H1 (cell line): ENCODE measurements around the gene GARS1. TPM values are rescaled to one million over a fixed set of nuclear protein-coding genes. Genes with fewer than 3 reads are reported as not detected.

Experiments used
- CTCF ChIA-PET: fragments of 300-600 bp; sonication (Branson Sonifier 250); formaldehyde crosslinking; loops from one replicate; lab custom pipeline; 2021; ENCODE audit not compliant: partially characterized antibody; lab: Charles Lee
- POLR2A ChIA-PET: fragments of 300-600 bp; sonication (Branson Sonifier 250); formaldehyde crosslinking; loops from one replicate; lab custom pipeline; 2021; ENCODE audit warnings: inconsistent platforms; ENCODE audit not compliant: partially characterized antibody; lab: Charles Lee
- DNase-seq, 2 experiments: peaks; one replicate each; pipeline versions ENCODE4 v3.0.0 to v3.0.0-alpha.2; 2010 to 2022; ENCODE audit warnings: low spot score in 2 of 2, low read depth in 1 of 2, mixed read lengths in 1 of 2
- FAIRE-seq: peaks from 2 replicates; lab custom pipeline; 2011; peaks lifted over from hg19 to GRCh38; lab: Jason Lieb, UNC
- H2AFZ ChIP-seq: 2 replicates; pipeline ENCODE4 v1.8.1; 2012; ENCODE audit warnings: low read length, inconsistent platforms
- H2AK5ac ChIP-seq: 2 replicates; pipeline ENCODE4 v1.6.1; 2013; ENCODE audit warnings: low read depth, low read length
- H2BK120ac ChIP-seq: replicated peaks from 2 replicates; pipeline ENCODE3; 2013; ENCODE audit warnings: low read depth, low read length, inconsistent platforms
- H2BK12ac ChIP-seq: 2 replicates; pipeline ENCODE4 v1.6.1; 2013; ENCODE audit warnings: low read depth, low read length
- H2BK15ac ChIP-seq: 2 replicates; pipeline ENCODE4 v1.6.1; 2013; ENCODE audit warnings: low read length
- H2BK20ac ChIP-seq: 2 replicates; pipeline ENCODE4 v1.6.1; 2013; ENCODE audit warnings: low read length
- H2BK5ac ChIP-seq: 2 replicates; pipeline ENCODE4 v1.6.1; 2013; ENCODE audit warnings: low read depth, low read length
- H3K14ac ChIP-seq: 2 replicates; pipeline ENCODE4 v1.6.1; 2013; ENCODE audit warnings: inconsistent platforms; ENCODE audit not compliant: insufficient read length
- H3K18ac ChIP-seq: 2 replicates; pipeline ENCODE4 v1.6.1; 2013; ENCODE audit warnings: low read length; ENCODE audit errors: extremely low read depth
- H3K23ac ChIP-seq: 2 replicates; pipeline ENCODE4 v1.6.1; 2013; ENCODE audit warnings: inconsistent platforms; ENCODE audit not compliant: insufficient read length
- H3K23me2 ChIP-seq: 2 replicates; pipeline ENCODE4 v1.6.1; 2013; ENCODE audit warnings: low read depth, low read length
- H3K27ac ChIP-seq: 2 replicates; pipeline ENCODE4 v1.6.1; 2011; ENCODE audit warnings: low read depth, low read length, inconsistent platforms
- H3K27me3 ChIP-seq, 4 experiments: replicated peaks in 1 of 4; 1 replicate in 1 of 4; 2 replicates in 3 of 4; pipeline versions ENCODE4 v1.6.1 to v1.8.1; 2011 to 2013; ENCODE audit warnings: low read length in 3 of 4, mild to moderate bottlenecking in 3 of 4, inconsistent platforms in 2 of 4, mixed read lengths in 2 of 4, moderate library complexity in 1 of 4; ENCODE audit not compliant: control insufficient read depth in 3 of 4, insufficient read depth in 3 of 4; ENCODE audit errors: extremely low read depth in 1 of 4
- H3K36me3 ChIP-seq, 4 experiments: 2 replicates each; pipeline versions ENCODE4 v1.6.1 to v1.8.1; 2011 to 2013; ENCODE audit warnings: mild to moderate bottlenecking in 4 of 4, low read length in 3 of 4, moderate library complexity in 2 of 4, control low read depth in 1 of 4, inconsistent platforms in 1 of 4; ENCODE audit not compliant: insufficient read depth in 4 of 4, control insufficient read depth in 2 of 4
- H3K4ac ChIP-seq: replicated peaks from 2 replicates; pipeline ENCODE3; 2013; ENCODE audit warnings: low read length, low read depth, mixed read lengths, inconsistent platforms; ENCODE audit not compliant: insufficient read length
- H3K4me1 ChIP-seq, 4 experiments: replicated peaks in 1 of 4; 1 replicate in 1 of 4; 2 replicates in 3 of 4; pipeline versions ENCODE4 v1.6.1 to v1.8.1; 2011 to 2013; ENCODE audit warnings: low read length in 3 of 4, inconsistent platforms in 2 of 4, mixed read lengths in 1 of 4; ENCODE audit not compliant: insufficient read depth in 4 of 4, control insufficient read depth in 3 of 4
- H3K4me2 ChIP-seq, 2 experiments: 2 replicates each; pipeline versions ENCODE4 v1.6.1 to v1.8.1; 2011 to 2013; ENCODE audit warnings: low read depth in 2 of 2, low read length in 2 of 2, control low read depth in 1 of 2, inconsistent platforms in 1 of 2, mild to moderate bottlenecking in 1 of 2; ENCODE audit not compliant: insufficient read depth in 1 of 2
- H3K4me3 ChIP-seq, 4 experiments: fragments of 200-600, 300-600 bp in 1 of 4; sonication (generic), shearing (Covaris generic), sonication (Bioruptor Twin) in 1 of 4; 2 replicates each; pipeline versions ENCODE4 v1.5.1 to v1.8.1; 2011 to 2016; ENCODE audit warnings: low read length in 4 of 4, low read depth in 3 of 4, control low read depth in 2 of 4, inconsistent platforms in 2 of 4, mild to moderate bottlenecking in 2 of 4, mixed read lengths in 1 of 4, moderate library complexity in 1 of 4; ENCODE audit not compliant: insufficient read depth in 2 of 4; ENCODE audit errors: extremely low read depth in 1 of 4
- H3K56ac ChIP-seq: replicated peaks from 2 replicates; pipeline ENCODE3; 2013; ENCODE audit warnings: low read depth, mild to moderate bottlenecking, mixed read lengths, low read length, inconsistent platforms; ENCODE audit not compliant: insufficient read length
- H3K79me1 ChIP-seq: 2 replicates; pipeline ENCODE4 v1.6.1; 2013; ENCODE audit warnings: low read depth, low read length, control low read depth
- H3K79me2 ChIP-seq, 2 experiments: 2 replicates each; pipeline versions ENCODE4 v1.6.1 to v1.8.1; 2012 to 2013; ENCODE audit warnings: low read length in 2 of 2, mild to moderate bottlenecking in 2 of 2, inconsistent platforms in 1 of 2; ENCODE audit not compliant: insufficient read depth in 2 of 2, control insufficient read depth in 1 of 2
- H3K9ac ChIP-seq, 4 experiments: replicated peaks in 1 of 4; 1 replicate in 1 of 4; 2 replicates in 3 of 4; pipeline versions ENCODE4 v1.6.1 to v1.8.1; 2011 to 2013; ENCODE audit warnings: low read depth in 3 of 4, low read length in 3 of 4, control low read depth in 2 of 4, mild to moderate bottlenecking in 2 of 4, moderate library complexity in 2 of 4, inconsistent platforms in 1 of 4; ENCODE audit errors: extremely low read depth in 1 of 4
- H3K9me3 ChIP-seq, 2 experiments: 2 replicates each; pipeline versions ENCODE4 v1.6.1 to v1.8.1; 2012 to 2013; ENCODE audit warnings: mild to moderate bottlenecking in 2 of 2, moderate library complexity in 2 of 2, control low read depth in 1 of 2, inconsistent platforms in 1 of 2, low read depth in 1 of 2, low read length in 1 of 2, mixed read lengths in 1 of 2; ENCODE audit not compliant: insufficient read depth in 2 of 2
- H4K20me1 ChIP-seq, 2 experiments: replicated peaks in 1 of 2; 2 replicates each; pipeline versions ENCODE3 to v1.8.1; 2011 to 2013; ENCODE audit warnings: inconsistent platforms in 2 of 2, low read length in 2 of 2, mild to moderate bottlenecking in 1 of 2; ENCODE audit not compliant: insufficient read depth in 2 of 2, control insufficient read depth in 1 of 2
- H4K5ac ChIP-seq: 2 replicates; pipeline ENCODE4 v1.6.1; 2013; ENCODE audit warnings: low read length, low read depth, mixed read lengths, inconsistent platforms; ENCODE audit not compliant: insufficient read length
- H4K8ac ChIP-seq: 2 replicates; pipeline ENCODE4 v1.8.0; 2013; ENCODE audit warnings: mild to moderate bottlenecking, moderate library complexity, low read length, inconsistent platforms; ENCODE audit not compliant: insufficient read depth; ENCODE audit errors: extremely low read depth
- H4K91ac ChIP-seq: replicated peaks from 2 replicates; pipeline ENCODE3; 2013; ENCODE audit warnings: low read length, mixed read lengths, inconsistent platforms; ENCODE audit not compliant: insufficient read length
- EGR1 ChIP-seq: IDR thresholded peaks from 2 replicates; pipeline ENCODE4 v1.6.1; 2011; ENCODE audit warnings: low read depth, low read length, borderline replicate concordance
- KDM4A ChIP-seq: IDR thresholded peaks from one replicate; pipeline ENCODE4 v1.7.1; 2012; ENCODE audit warnings: low read depth, mild to moderate bottlenecking, moderate library complexity, low read length, inconsistent platforms; ENCODE audit not compliant: severe bottlenecking
- MAFK ChIP-seq: IDR thresholded peaks from 2 replicates; pipeline ENCODE4 v1.6.1; 2012; ENCODE audit warnings: low read depth, mild to moderate bottlenecking, improper control_type of control experiment, low read length
- RFX5 ChIP-seq: IDR thresholded peaks from 2 replicates; pipeline ENCODE4 v1.6.1; 2011; ENCODE audit warnings: low read depth, low read length, improper control_type of control experiment, borderline replicate concordance
- RXRA ChIP-seq: IDR thresholded peaks from 2 replicates; pipeline ENCODE4 v1.6.1; 2011; ENCODE audit warnings: low read depth, mild to moderate bottlenecking, low read length, moderate library complexity; ENCODE audit not compliant: insufficient read depth
- SP4 ChIP-seq: IDR thresholded peaks from 2 replicates; pipeline ENCODE4 v1.6.1; 2012; ENCODE audit warnings: low read length, inconsistent platforms
- ZNF274 ChIP-seq: IDR thresholded peaks from 2 replicates; pipeline ENCODE4 v1.7.0; 2012; ENCODE audit warnings: low read length, borderline replicate concordance; ENCODE audit errors: extremely low read depth
- WGBS, 2 experiments: shearing (Covaris generic) in 1 of 2; methylation state at CpG; one replicate each; pipeline versions ENCODE4 v1.1.6 to v1.1.7; 2013 to 2015; ENCODE audit warnings: low lambda C conversion rate in 2 of 2, mixed read lengths in 2 of 2, inconsistent platforms in 1 of 2, low coverage in 1 of 2, missing lambda C conversion rate in 1 of 2; ENCODE audit not compliant: insufficient replicate concordance in 2 of 2, insufficient coverage in 1 of 2, insufficient read length in 1 of 2; ENCODE audit errors: extremely low coverage in 1 of 2, missing lambda C conversion rate in 1 of 2; 5-methylcytosine and 5-hydroxymethylcytosine counted together
- polyA plus RNA-seq, 7 experiments: library from polyadenylated mRNA; depleted of rRNA in 3 of 7; stranded (reverse) in 5 of 7; unstranded in 2 of 7; fragments of >200 nt in 5 of 7; fragments of 200-250 nt in 2 of 7; gene quantifications; 1 replicate in 5 of 7; 2 replicates in 1 of 7; 4 replicates in 1 of 7; pipeline versions ENCODE4 v1.2.1 to v1.2.3, GENCODE V29; 2011 to 2013; ENCODE audit warnings: missing spikeins in 2 of 7, mixed read lengths in 2 of 7
- total RNA-seq: library from RNA; stranded (reverse); fragmentation: NEBNext Ultra II Directional; extraction: Animal tissue kit (Norgen Biotek cat#: 25700); gene quantifications from 2 replicates; pipeline ENCODE4 v1.2.1, GENCODE V29; 2021
- TF ChIP-seq, protein P1 (sequence below): IDR thresholded peaks from 2 replicates; pipeline ENCODE4 v1.6.1; 2011; ENCODE audit warnings: low read length, improper control_type of control experiment

The GARS1 gene
- total and polyA plus RNA-seq, 2 of the 8 experiments (the other 6 are each of a cell fraction or from before 2014, with no cell fraction given): 270 to 476 TPM

DNA sequence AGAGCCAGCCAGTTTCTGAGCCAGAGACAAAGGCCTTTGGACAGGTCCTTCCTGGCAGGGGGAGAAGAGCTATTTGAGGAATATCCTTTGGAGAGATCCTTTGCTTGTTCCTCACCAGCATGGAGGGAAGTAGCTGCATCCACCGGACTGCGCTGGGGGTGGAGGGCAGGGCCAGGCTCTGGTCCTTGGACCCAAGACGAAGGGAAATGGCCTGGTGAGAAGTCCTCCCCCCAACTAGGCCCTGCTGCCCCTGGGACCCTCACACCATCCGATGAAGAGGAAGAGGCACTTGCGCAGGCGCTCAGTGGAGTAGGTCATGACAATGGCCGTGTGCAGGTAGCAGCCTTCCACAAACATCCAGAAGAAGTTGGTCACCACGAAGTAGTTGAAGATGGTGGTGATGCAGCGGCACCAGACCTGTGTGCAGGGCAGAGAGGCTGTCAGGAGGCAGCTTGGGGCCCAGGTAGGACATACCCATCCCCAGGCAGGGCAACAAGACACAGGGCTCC, 67.8 kb downstream of the GARS1 start:
- peaks cover 0 to 9% of the 10 kb centered on the region in 2 experiments for H4K20me1 ChIP-seq

More for the DNA sequence above, 67.8 kb downstream of the GARS1 start:
- no peak overlapping the region for H2BK5ac ChIP-seq
- no peaks in the 10 kb centered on the region for H3K9me3 ChIP-seq
- H2BK120ac ChIP-seq: no peak overlapping the region
- no peaks in the 10 kb centered on the region; the same call in 1 of the 2 replicates for H3K79me1 ChIP-seq
- H2BK15ac ChIP-seq: no peak overlapping the region
- no peak overlapping the region for H3K56ac ChIP-seq
- H3K36me3 ChIP-seq: no peaks in the 10 kb centered on the region; a peak in 1 of 8 replicates
- H3K18ac ChIP-seq: no peak overlapping the region
- H4K91ac ChIP-seq: no peak overlapping the region
- H3K4me1 ChIP-seq: peaks cover 0 to 8% (median 4%) of the 10 kb centered on the region in 4 experiments; a peak in 4 of 7 replicates
- H2AFZ ChIP-seq: no peak overlapping the region
- ChIA-PET POLR2A (interaction anchor here (0.6 to 1.9 kb wide), 6 partner anchors 9 to 159 kb away, joined by 3 to 7 read pairs (median 3); no protein-coding TSS in a partner anchor), CTCF (interaction anchor here (0.8 to 7.5 kb wide), 15 partner anchors 9 to 129 kb away, joined by 3 to 68 read pairs (median 4); partner anchors contain the start of gene CRHR2)
- H4K8ac ChIP-seq: no peak overlapping the region
- no peak overlapping the region for H3K14ac ChIP-seq
- no peaks in the 10 kb centered on the region for H3K79me2 ChIP-seq
- WGBS, 2 experiments: 87% methylated on average over 8 of the region's 9 CpGs; no CpG with 5 or more reads in 1 of the 2 experiments
- no peak overlapping the region for H4K5ac ChIP-seq
- no peak overlapping the region for H3K4me3 ChIP-seq
- no peak overlapping the region for H3K4me2 ChIP-seq
- TF ChIP-seq RFX5: no peak
- no peak for TF ChIP-seq SP4
- TF ChIP-seq EGR1: no peak
- TF ChIP-seq, protein P1, sequence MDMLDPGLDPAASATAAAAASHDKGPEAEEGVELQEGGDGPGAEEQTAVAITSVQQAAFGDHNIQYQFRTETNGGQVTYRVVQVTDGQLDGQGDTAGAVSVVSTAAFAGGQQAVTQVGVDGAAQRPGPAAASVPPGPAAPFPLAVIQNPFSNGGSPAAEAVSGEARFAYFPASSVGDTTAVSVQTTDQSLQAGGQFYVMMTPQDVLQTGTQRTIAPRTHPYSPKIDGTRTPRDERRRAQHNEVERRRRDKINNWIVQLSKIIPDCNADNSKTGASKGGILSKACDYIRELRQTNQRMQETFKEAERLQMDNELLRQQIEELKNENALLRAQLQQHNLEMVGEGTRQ: no peak
- no peak for TF ChIP-seq MAFK
- no peak for TF ChIP-seq ZNF274
- TF ChIP-seq RXRA: no peak
- no peak for TF ChIP-seq KDM4A
- H3K23me2 ChIP-seq: peaks cover 4% of the 10 kb centered on the region; the same call in 1 of the 2 replicates
- H3K23ac ChIP-seq: no peak overlapping the region
- no peak overlapping the region for H3K27ac ChIP-seq
- FAIRE-seq (no peak), DNase-seq (no peak)
- no peak overlapping the region for H2AK5ac ChIP-seq
- H3K27me3 ChIP-seq: no peaks in the 10 kb centered on the region; a peak in 1 of 7 replicates
- no peak overlapping the region for H3K9ac ChIP-seq
- no peak overlapping the region for H3K4ac ChIP-seq
- H2BK12ac ChIP-seq: no peak overlapping the region
- H2BK20ac ChIP-seq: no peak overlapping the region
